Endothelial cell of umbilical vein (primary cell): ENCODE measurements around the gene PAIP2B.

Experiments used
- MYC ChIP-seq: IDR thresholded peaks from one replicate; pipeline ENCODE4 v1.6.1; 2011; ENCODE audit warnings: mild to moderate bottlenecking, low read depth, low read length
- POLR2A ChIP-seq: IDR thresholded peaks from 2 replicates; pipeline ENCODE4 v1.6.1; 2012; ENCODE audit warnings: low read depth, mild to moderate bottlenecking, control low read depth, low read length
- TF ChIP-seq, protein P1 (sequence below), 2 donors: IDR thresholded peaks; 1 replicate in 1 of 2; 2 replicates in 1 of 2; pipeline ENCODE4 v1.5.1; 2011; ENCODE audit warnings: low read length in 2 of 2, mild to moderate bottlenecking in 2 of 2, moderate library complexity in 2 of 2, control low read depth in 1 of 2, inconsistent platforms in 1 of 2, low read depth in 1 of 2; ENCODE audit not compliant: insufficient read depth in 1 of 2; ENCODE audit errors: extremely low read depth in 1 of 2

- TF ChIP-seq, protein P1, sequence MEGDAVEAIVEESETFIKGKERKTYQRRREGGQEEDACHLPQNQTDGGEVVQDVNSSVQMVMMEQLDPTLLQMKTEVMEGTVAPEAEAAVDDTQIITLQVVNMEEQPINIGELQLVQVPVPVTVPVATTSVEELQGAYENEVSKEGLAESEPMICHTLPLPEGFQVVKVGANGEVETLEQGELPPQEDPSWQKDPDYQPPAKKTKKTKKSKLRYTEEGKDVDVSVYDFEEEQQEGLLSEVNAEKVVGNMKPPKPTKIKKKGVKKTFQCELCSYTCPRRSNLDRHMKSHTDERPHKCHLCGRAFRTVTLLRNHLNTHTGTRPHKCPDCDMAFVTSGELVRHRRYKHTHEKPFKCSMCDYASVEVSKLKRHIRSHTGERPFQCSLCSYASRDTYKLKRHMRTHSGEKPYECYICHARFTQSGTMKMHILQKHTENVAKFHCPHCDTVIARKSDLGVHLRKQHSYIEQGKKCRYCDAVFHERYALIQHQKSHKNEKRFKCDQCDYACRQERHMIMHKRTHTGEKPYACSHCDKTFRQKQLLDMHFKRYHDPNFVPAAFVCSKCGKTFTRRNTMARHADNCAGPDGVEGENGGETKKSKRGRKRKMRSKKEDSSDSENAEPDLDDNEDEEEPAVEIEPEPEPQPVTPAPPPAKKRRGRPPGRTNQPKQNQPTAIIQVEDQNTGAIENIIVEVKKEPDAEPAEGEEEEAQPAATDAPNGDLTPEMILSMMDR (IDR thresholded peaks at IDR 0.05; ENCODE audit: extremely low read depth in 1 of 2, insufficient read depth in 1 of 2, low read depth in 1 of 2, low read length in 2 of 2), result no peak
- TF ChIP-seq MYC, result no peak
- no peak for TF ChIP-seq POLR2A
Measured at GRCh38 chr2:71244302-71244660, 17.4 kb upstream of the PAIP2B start.
